A673 (cell line): Measurements from ENCODE around the gene LPCAT1. TPM values are rescaled to one million over a fixed set of nuclear protein-coding genes. Genes with fewer than 3 reads are reported as not detected.

Experiments
- BruUV-seq: library from RNA; stranded (reverse); fragments of 400-500 nt; replicated peaks from 2 replicates; lab custom pipeline; 2021; lab: Mats Ljungman, UMichigan
- CTCF ChIA-PET: fragments of 300-600 bp; sonication (Branson Sonifier 250); formaldehyde crosslinking; loops from one replicate; lab custom pipeline; 2022; ENCODE audit warnings: antibody characterized with exemption; lab: Charles Lee
- POLR2A ChIA-PET: fragments of 300-600 bp; sonication (Branson Sonifier 250); formaldehyde crosslinking; loops from one replicate; lab custom pipeline; 2022; ENCODE audit warnings: antibody characterized with exemption; ENCODE audit not compliant: low non-redundant PET; lab: Charles Lee
- DNase-seq: peaks from one replicate; pipeline ENCODE4 v3.0.0-alpha.2; 2015; ENCODE audit warnings: low spot score
- H3K27ac ChIP-seq: fragments of 200-600 bp; sonication (generic); 2 replicates; pipeline ENCODE4 v1.5.1; 2016; ENCODE audit warnings: mixed run types, low read depth, mild to moderate bottlenecking, mixed read lengths, antibody characterized with exemption, low read length; ENCODE audit not compliant: poor library complexity, severe bottlenecking
- H3K27me3 ChIP-seq: fragments of 200-600 bp; sonication (generic); replicated peaks from 2 replicates; pipeline ENCODE4 v1.6.1; 2017; ENCODE audit warnings: mixed run types, low read depth, mild to moderate bottlenecking, mixed read lengths, antibody characterized with exemption, low read length; ENCODE audit not compliant: insufficient read depth, poor library complexity
- H3K36me3 ChIP-seq: fragments of 200-600 bp; sonication (generic); 2 replicates; pipeline ENCODE4 v1.6.1; 2016; ENCODE audit warnings: mixed run types, mild to moderate bottlenecking, mixed read lengths, antibody characterized with exemption, low read length; ENCODE audit not compliant: insufficient read depth, poor library complexity, severe bottlenecking
- H3K4me1 ChIP-seq: fragments of 200-600 bp; sonication (generic); 2 replicates; pipeline ENCODE4 v1.6.1; 2017; ENCODE audit warnings: mixed run types, mild to moderate bottlenecking, mixed read lengths, antibody characterized with exemption, low read length; ENCODE audit not compliant: insufficient read depth, poor library complexity, severe bottlenecking
- H3K4me3 ChIP-seq: fragments of 200-600 bp; sonication (generic); 2 replicates; pipeline ENCODE4 v1.5.1; 2016; ENCODE audit warnings: low read depth, mixed run types, mild to moderate bottlenecking, mixed read lengths, low read length; ENCODE audit not compliant: poor library complexity, severe bottlenecking
- H3K9me3 ChIP-seq: fragments of 200-600 bp; sonication (generic); 2 replicates; pipeline ENCODE4 v1.6.1; 2016; ENCODE audit warnings: mixed run types, low read depth, mild to moderate bottlenecking, mixed read lengths, antibody characterized with exemption, low read length; ENCODE audit not compliant: poor library complexity, severe bottlenecking
- CTCF ChIP-seq: fragments of 300-800, 200-600 bp; sonication (generic); conservative IDR thresholded peaks from 2 replicates; pipeline ENCODE4 v1.5.1; 2017; ENCODE audit warnings: low read depth, mild to moderate bottlenecking, antibody characterized with exemption, low read length, moderate library complexity, mixed read lengths
- EZH2 ChIP-seq: fragments of 200-600 bp; sonication (generic); IDR thresholded peaks from 2 replicates; pipeline ENCODE4 v1.6.1; 2017; ENCODE audit warnings: borderline replicate concordance, low read depth, mild to moderate bottlenecking, mixed read lengths, antibody characterized with exemption, low read length; ENCODE audit not compliant: poor library complexity, severe bottlenecking
- intact Hi-C: fragments of 100-400 bp; cut with micrococcal nuclease; formaldehyde crosslinking; loops from one replicate; pipeline ENCODE4 v1.10.0; 2022; ENCODE audit not compliant: unreplicated experiment
- total RNA-seq: library from RNA; stranded (reverse); gene quantifications from 2 replicates; pipeline ENCODE4 v1.2.3, GENCODE V29; 2021

Gene LPCAT1
- total RNA-seq, 1 experiment from 2014 or later = 97.3 TPM

- POLR2A ChIA-PET = no interaction called here
- no peak overlapping the region for H3K27ac ChIP-seq
- DNase-seq = no peak
Observed at GRCh38 chr5:1538741-1539392, 15.1 kb upstream of the LPCAT1 start.

GRCh38 chr5:1538276-1538675 is 14.5 kb upstream of the LPCAT1 start:
- BruUV-seq = no TSS peak
- POLR2A ChIA-PET = no interaction called here
- CTCF ChIA-PET = no interaction called here

More at GRCh38 chr5:1538741-1539392, 15.1 kb upstream of the LPCAT1 start:
- Histone ChIP-seq H3K9me3 (peaks cover 4% of the 10 kb centered on the region), H3K36me3 (no peaks in the 10 kb centered on the region), H3K4me1 (no peaks in the 10 kb centered on the region), H3K27me3 (no peaks in the 10 kb centered on the region), H3K4me3 (no peak overlapping the region)
- CTCF ChIA-PET = no interaction called here
- TF ChIP-seq EZH2 (no peak), CTCF (no peak)
- intact Hi-C loops = no loop called here
- BruUV-seq = no TSS peak

GRCh38 chr5:1537603-1538154 is 13.9 kb upstream of the LPCAT1 start:
- H3K4me3 ChIP-seq = no peak overlapping the region
- H3K4me1 ChIP-seq = no peaks in the 10 kb centered on the region
- H3K36me3 ChIP-seq = no peaks in the 10 kb centered on the region
- no peak for DNase-seq
- BruUV-seq = no TSS peak
- H3K27me3 ChIP-seq = no peaks in the 10 kb centered on the region
- peaks cover 4% of the 10 kb centered on the region for H3K9me3 ChIP-seq
- ChIA-PET POLR2A (no interaction called here), CTCF (no interaction called here)
- intact Hi-C loops = no loop called here
- TF ChIP-seq EZH2 = no peak
- no peak for TF ChIP-seq CTCF
- H3K27ac ChIP-seq = no peak overlapping the region

More at GRCh38 chr5:1538276-1538675, 14.5 kb upstream of the LPCAT1 start:
- intact Hi-C loops = no loop called here
- H3K4me3 ChIP-seq = no peak overlapping the region
- TF ChIP-seq EZH2 = no peak
- no peak for TF ChIP-seq CTCF
- no peak for DNase-seq
- no peak overlapping the region for H3K27ac ChIP-seq
- H3K27me3 ChIP-seq = no peaks in the 10 kb centered on the region
- H3K9me3 ChIP-seq = peaks cover 4% of the 10 kb centered on the region
- H3K36me3 ChIP-seq = no peaks in the 10 kb centered on the region
- no peaks in the 10 kb centered on the region for H3K4me1 ChIP-seq
